ENCODE results near the gene SMCO4.

Gene SMCO4

GRCh38 chr11:93526641-93527583 lies 16.3 kb downstream of the SMCO4 start:
- no peak for DNase-seq

- DNase-seq = no peak
Observed at GRCh38 chr11:93526346-93526633, 16.9 kb downstream of the SMCO4 start.

GRCh38 chr11:93525601-93526345 lies 17.4 kb downstream of the SMCO4 start:
- DNase-seq = no peak

- no peak for DNase-seq
Observed at GRCh38 chr11:93524858-93525257, 18.3 kb downstream of the SMCO4 start.

- no peak for DNase-seq
Observed at GRCh38 chr11:93524173-93524536, 19.0 kb downstream of the SMCO4 start.

- no peak for DNase-seq
Observed at GRCh38 chr11:93520726-93521509, 22.3 kb downstream of the SMCO4 start.

GRCh38 chr11:93519179-93519578 lies 24.0 kb downstream of the SMCO4 start:
- no peak for DNase-seq

- DNase-seq = no peak
Observed at GRCh38 chr11:93518081-93518480, 25.1 kb downstream of the SMCO4 start.

- no peak for DNase-seq
Observed at GRCh38 chr11:93517611-93518010, 25.6 kb downstream of the SMCO4 start.

GRCh38 chr11:93517041-93517440 lies 26.1 kb downstream of the SMCO4 start:
- no peak for DNase-seq

- DNase-seq = no peak
Observed at GRCh38 chr11:93515441-93516025, 27.7 kb downstream of the SMCO4 start.

GRCh38 chr11:93514712-93515111 lies 28.5 kb downstream of the SMCO4 start:
- DNase-seq = no peak

GRCh38 chr11:93513772-93514171 lies 29.4 kb downstream of the SMCO4 start:
- no peak for DNase-seq

- DNase-seq = no peak
Observed at GRCh38 chr11:93512949-93513667, 30.1 kb downstream of the SMCO4 start.

- no peak for DNase-seq
Observed at GRCh38 chr11:93512073-93512475, 31.1 kb downstream of the SMCO4 start.

- DNase-seq = no peak
Observed at GRCh38 chr11:93510196-93510873, 32.9 kb downstream of the SMCO4 start.

- DNase-seq = no peak
Observed at GRCh38 chr11:93507517-93507916, 35.7 kb downstream of the SMCO4 start.

GRCh38 chr11:93505703-93506102 lies 37.5 kb downstream of the SMCO4 start:
- DNase-seq = no peak

- DNase-seq = no peak
Observed at GRCh38 chr11:93504110-93505095, 38.8 kb downstream of the SMCO4 start.

GRCh38 chr11:93501856-93502255 lies 41.3 kb downstream of the SMCO4 start:
- DNase-seq = no peak

GRCh38 chr11:93500759-93501158 lies 42.4 kb downstream of the SMCO4 start:
- DNase-seq = no peak
